Upper lobe of right lung (tissue), 1 donor: ENCODE measurements around the gene MBD3. TPM values are rescaled to one million over a fixed set of nuclear protein-coding genes. Genes with fewer than 3 reads are reported as not detected.

Source experiments
- ATAC-seq: fragments of 200-7000 bp; cut with Tn5 transposase; one replicate; pipeline ENCODE4 v1.9.1; 2020; ENCODE audit warnings: mild to moderate bottlenecking, moderate library complexity
- DNase-seq: peaks from one replicate; pipeline ENCODE4 v3.0.0-alpha.2; 2020
- H3K27ac ChIP-seq: fragments of 200-600 bp; one replicate; pipeline ENCODE4 v1.8.0; 2022
- H3K27me3 ChIP-seq: fragments of 200-600 bp; one replicate; pipeline ENCODE4 v1.8.0; 2022; ENCODE audit warnings: mild to moderate bottlenecking
- H3K36me3 ChIP-seq: fragments of 200-600 bp; one replicate; pipeline ENCODE4 v1.8.0; 2022
- H3K4me1 ChIP-seq: fragments of 200-600 bp; one replicate; pipeline ENCODE4 v1.8.0; 2022
- H3K4me3 ChIP-seq: fragments of 200-600 bp; one replicate; pipeline ENCODE4 v1.8.0; 2022; ENCODE audit warnings: mild to moderate bottlenecking
- H3K9me3 ChIP-seq: fragments of 200-600 bp; one replicate; pipeline ENCODE4 v1.8.0; 2022
- intact Hi-C: fragments of 100-400 bp; cut with DNase I; formaldehyde crosslinking; loops from one replicate; pipeline ENCODE4 v1.11.0; 2022
- total RNA-seq: library from RNA; stranded (reverse); fragmentation: NEBNext Ultra II Directional; extraction: Animal tissue kit (Norgen Biotek cat#: 25700); gene quantifications from one replicate; pipeline ENCODE4 v1.2.1, GENCODE V29; 2021
- TF ChIP-seq, protein P1 (sequence below): fragments of 200-600 bp; IDR thresholded peaks from one replicate; pipeline ENCODE4 v1.8.0; 2022; ENCODE audit warnings: antibody characterized with exemption
- donor health status: DM: no; HTN: yes; CAD: no; lungs with severe emphysema.

The MBD3 gene
- total RNA-seq, 1 donor from 2014 or later: 78.7 TPM

DNA sequence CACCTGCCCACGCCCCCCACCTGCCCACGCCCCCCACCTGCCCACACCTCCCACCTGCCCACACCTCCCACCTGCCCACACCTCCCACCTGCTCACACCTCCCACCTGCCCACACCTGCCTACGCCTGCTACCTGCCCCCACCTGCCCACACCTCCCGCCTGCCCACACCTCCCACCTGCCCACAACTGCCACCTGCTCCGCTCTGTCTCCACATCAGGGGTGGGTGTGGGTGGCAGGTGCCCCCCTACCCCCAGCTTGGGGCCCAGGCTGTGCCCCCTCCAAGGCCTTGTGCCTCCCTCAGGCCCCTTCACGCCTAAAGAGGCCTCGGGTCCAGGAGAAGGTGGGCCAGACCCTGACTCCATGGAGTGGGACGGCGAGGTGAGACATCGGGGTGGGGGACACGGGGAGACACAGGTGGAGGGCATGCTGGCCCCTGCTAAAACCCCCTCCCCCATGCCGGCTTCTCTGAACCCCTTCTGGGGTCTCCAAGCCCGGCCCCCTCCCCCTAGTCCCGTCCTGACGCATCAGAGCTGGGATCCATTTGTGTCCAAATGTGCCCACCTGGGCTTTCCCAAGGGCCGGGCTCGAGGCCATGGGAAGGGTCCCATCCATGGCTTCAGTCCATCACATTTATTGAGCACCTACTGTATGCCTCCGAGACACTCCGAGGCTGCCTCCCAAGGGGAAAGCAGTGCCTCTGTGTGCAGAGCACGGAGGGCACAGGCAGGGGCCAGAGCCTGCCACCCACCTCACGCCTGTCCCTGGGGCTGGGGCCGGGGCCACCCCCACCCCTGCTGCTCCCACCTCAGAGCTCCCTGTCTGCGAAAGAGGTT is 63.9 kb downstream of the MBD3 start:
- TF ChIP-seq, protein P1, sequence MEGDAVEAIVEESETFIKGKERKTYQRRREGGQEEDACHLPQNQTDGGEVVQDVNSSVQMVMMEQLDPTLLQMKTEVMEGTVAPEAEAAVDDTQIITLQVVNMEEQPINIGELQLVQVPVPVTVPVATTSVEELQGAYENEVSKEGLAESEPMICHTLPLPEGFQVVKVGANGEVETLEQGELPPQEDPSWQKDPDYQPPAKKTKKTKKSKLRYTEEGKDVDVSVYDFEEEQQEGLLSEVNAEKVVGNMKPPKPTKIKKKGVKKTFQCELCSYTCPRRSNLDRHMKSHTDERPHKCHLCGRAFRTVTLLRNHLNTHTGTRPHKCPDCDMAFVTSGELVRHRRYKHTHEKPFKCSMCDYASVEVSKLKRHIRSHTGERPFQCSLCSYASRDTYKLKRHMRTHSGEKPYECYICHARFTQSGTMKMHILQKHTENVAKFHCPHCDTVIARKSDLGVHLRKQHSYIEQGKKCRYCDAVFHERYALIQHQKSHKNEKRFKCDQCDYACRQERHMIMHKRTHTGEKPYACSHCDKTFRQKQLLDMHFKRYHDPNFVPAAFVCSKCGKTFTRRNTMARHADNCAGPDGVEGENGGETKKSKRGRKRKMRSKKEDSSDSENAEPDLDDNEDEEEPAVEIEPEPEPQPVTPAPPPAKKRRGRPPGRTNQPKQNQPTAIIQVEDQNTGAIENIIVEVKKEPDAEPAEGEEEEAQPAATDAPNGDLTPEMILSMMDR: no peak
- DNase-seq: no peak
- intact Hi-C loops: no loop called here

DNA sequence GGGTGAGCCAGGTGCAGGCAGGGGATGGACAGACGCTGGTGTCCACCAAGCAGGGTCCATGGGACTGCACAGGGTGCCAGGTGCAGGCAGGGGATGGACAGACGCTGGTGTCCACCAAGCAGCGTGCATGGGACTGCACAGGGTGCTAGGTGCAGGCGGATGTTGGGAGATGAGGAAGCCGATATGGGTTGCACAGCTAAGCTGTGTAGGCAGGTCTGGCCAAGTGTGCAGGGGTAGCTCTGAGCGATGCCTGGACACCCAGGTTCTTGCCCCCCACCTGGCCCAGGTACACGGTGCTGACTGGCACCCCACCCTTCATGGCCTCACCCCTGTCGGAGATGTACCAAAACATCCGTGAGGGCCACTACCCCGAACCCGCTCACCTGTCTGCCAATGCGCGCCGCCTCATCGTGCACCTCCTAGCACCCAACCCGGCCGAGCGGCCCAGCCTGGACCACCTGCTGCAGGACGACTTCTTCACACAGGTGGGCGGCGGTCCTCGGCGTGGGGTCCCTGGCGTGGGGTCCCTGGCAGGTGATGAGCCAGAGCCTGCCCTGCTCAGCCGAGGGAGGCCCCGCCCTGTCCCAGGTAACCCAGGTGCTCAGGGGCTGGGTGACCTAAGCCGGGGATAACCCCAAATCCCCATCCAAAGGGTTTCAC is 64.9 kb downstream of the MBD3 start:
- TF ChIP-seq, protein P1: no peak
- peaks cover 62% of the 10 kb centered on the region for H3K27me3 ChIP-seq
- DNase-seq: no peak

More for the DNA sequence above, 63.9 kb downstream of the MBD3 start:
- H3K4me3 ChIP-seq: no peak overlapping the region
- H3K27me3 ChIP-seq: peaks cover 61% of the 10 kb centered on the region
- no peaks in the 10 kb centered on the region for H3K4me1 ChIP-seq
- H3K9me3 ChIP-seq: no peaks in the 10 kb centered on the region
- H3K36me3 ChIP-seq: no peaks in the 10 kb centered on the region
- no peak overlapping the region for H3K27ac ChIP-seq
- no peak for ATAC-seq

GRCh38 chr19:1526979-1527649 is 65.6 kb downstream of the MBD3 start:
- TF ChIP-seq, protein P1: no peak
- DNase-seq: no peak
- intact Hi-C loops: no loop called here
- no peaks in the 10 kb centered on the region for H3K36me3 ChIP-seq
- no peak overlapping the region for H3K27ac ChIP-seq
- no peak for ATAC-seq
- no peak overlapping the region for H3K4me3 ChIP-seq
- no peaks in the 10 kb centered on the region for H3K4me1 ChIP-seq
- no peaks in the 10 kb centered on the region for H3K9me3 ChIP-seq
- H3K27me3 ChIP-seq: peaks cover 64% of the 10 kb centered on the region

More for the DNA sequence above, 64.9 kb downstream of the MBD3 start:
- no peak for ATAC-seq
- H3K4me3 ChIP-seq: no peak overlapping the region
- H3K9me3 ChIP-seq: no peaks in the 10 kb centered on the region
- H3K27ac ChIP-seq: no peak overlapping the region
- intact Hi-C loops: no loop called here
- H3K4me1 ChIP-seq: no peaks in the 10 kb centered on the region
- H3K36me3 ChIP-seq: no peaks in the 10 kb centered on the region

DNA sequence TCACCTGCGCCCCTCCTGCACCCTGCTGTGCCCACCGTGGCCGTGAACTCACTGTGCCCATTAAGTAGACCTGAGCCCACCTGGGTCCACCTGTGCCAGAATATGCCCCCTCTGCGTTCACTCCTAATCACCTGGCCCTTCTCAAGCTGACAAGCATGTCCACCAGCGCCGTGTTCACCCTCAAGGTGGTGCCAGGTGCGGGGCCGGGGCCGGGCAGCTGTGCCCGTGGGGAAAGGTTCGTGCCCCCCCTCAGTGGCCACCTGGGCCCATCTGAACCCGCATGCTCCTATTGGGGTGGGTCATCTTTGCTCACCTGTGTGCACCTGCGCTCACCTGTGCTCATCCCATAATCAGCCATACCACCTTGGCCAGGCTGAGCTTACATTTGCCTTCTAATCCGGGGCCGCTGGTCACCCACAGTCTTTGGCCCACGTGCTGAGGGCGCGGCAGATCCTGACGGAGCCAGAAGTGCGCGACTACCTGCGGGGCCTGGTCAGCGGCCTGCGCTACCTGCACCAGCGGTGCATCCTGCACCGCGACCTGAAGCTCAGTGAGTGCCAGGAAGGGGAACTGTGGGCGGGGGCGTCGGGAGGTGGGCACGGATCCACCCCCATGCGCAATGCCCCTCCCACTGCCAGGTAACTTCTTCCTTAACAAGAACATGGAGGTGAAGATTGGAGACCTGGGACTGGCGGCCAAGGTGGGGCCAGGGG is 66.4 kb downstream of the MBD3 start:
- no peak overlapping the region for H3K27ac ChIP-seq
- ATAC-seq (no peak), DNase-seq (no peak)
- H3K4me1 ChIP-seq: no peaks in the 10 kb centered on the region
- intact Hi-C loops: no loop called here
- peaks cover 55% of the 10 kb centered on the region for H3K27me3 ChIP-seq
- H3K9me3 ChIP-seq: no peaks in the 10 kb centered on the region
- no peak overlapping the region for H3K4me3 ChIP-seq
- TF ChIP-seq, protein P1: no peak
- H3K36me3 ChIP-seq: no peaks in the 10 kb centered on the region

DNA sequence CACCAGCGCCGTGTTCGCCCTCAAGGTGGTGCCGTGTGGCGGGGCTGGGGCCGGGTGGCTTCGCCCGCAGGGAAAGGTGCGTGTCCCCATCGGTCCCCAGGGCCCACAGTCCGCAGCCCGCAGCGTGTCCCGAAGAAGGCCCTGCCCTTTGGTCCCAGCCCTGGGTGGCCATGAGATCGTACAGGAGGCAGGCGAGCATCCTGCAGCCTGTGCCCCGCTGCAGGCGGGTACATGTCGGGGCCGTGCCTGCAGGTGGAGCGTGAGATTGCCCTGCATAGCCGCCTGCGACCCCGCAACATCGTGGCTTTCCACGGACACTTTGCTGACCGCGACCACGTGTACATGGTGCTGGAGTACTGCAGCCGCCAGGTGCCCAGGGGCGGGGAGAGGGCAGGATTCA is 67.3 kb downstream of the MBD3 start:
- ATAC-seq (no peak), DNase-seq (no peak)
- TF ChIP-seq, protein P1: no peak
- Histone ChIP-seq H3K27me3 (peaks cover 55% of the 10 kb centered on the region), H3K27ac (no peak overlapping the region), H3K4me3 (no peak overlapping the region), H3K36me3 (no peaks in the 10 kb centered on the region), H3K9me3 (no peaks in the 10 kb centered on the region), H3K4me1 (no peaks in the 10 kb centered on the region)
- intact Hi-C loops: no loop called here
